ENCODE data around the gene KCNQ5. TPM values are rescaled to one million over a fixed set of nuclear protein-coding genes. Genes with fewer than 3 reads are reported as not detected.

KCNQ5 gene
- total RNA-seq, 1 experiment from 2014 or later = 0.07 TPM

GRCh38 chr6:73079611-73079955 lies 457.7 kb downstream of the KCNQ5 start:
- no peak overlapping the region; a peak in 1 of 7 replicates for H3K27ac Mint-ChIP-seq
- no peak for DNase-seq
- H3K9ac ChIP-seq (ENCODE audit: extremely low read depth, insufficient read length, low read length) = no peak overlapping the region

More at GRCh38 chr6:73079611-73079955, 457.7 kb downstream of the KCNQ5 start:
- Histone ChIP-seq H2BK15ac (ENCODE audit: low read depth, low read length) (no peak overlapping the region), H3K79me1 (ENCODE audit: insufficient read depth, low read depth, low read length, poor library complexity, severe bottlenecking) (no peaks in the 10 kb centered on the region), H3K18ac (ENCODE audit: insufficient read length, low read depth, low read length) (no peak overlapping the region), H3K23me2 (ENCODE audit: insufficient read length, low read depth, low read length, poor library complexity, severe bottlenecking) (no peaks in the 10 kb centered on the region), H3K4me2 (ENCODE audit: insufficient read depth, insufficient read length, low read length) (no peak overlapping the region), H4K8ac (replicated peaks; ENCODE audit: insufficient read length, low read depth, low read length) (no peak overlapping the region), H2BK5ac (ENCODE audit: insufficient read length, low read length) (no peak overlapping the region), H3K14ac (ENCODE audit: insufficient read depth, low read length) (no peak overlapping the region), H3K27me3 (ENCODE audit: insufficient read depth, low read length) (no peaks in the 10 kb centered on the region), H4K5ac (ENCODE audit: insufficient read length, low read depth, low read length) (no peak overlapping the region), H3T11ph (ENCODE audit: low read length) (no peak overlapping the region), H4K91ac (ENCODE audit: insufficient read length, low read depth, low read length) (no peak overlapping the region), H2BK120ac (ENCODE audit: low read depth, low read length, poor library complexity, severe bottlenecking) (no peak overlapping the region), H3K4me1 (ENCODE audit: insufficient read depth, low read length) (peaks cover 15% of the 10 kb centered on the region), H3K27ac (ENCODE audit: insufficient read length, low read depth, low read length) (no peak overlapping the region), H3K56ac (ENCODE audit: insufficient read length, low read depth, low read length) (no peak overlapping the region), H4K20me1 (ENCODE audit: control insufficient read depth, insufficient read depth, insufficient read length) (no peaks in the 10 kb centered on the region), H2AK5ac (ENCODE audit: insufficient read length, low read length) (no peak overlapping the region), H2AFZ (ENCODE audit: low read length) (no peak overlapping the region), H3K9me3 (ENCODE audit: control insufficient read depth, low read depth, low read length) (no peaks in the 10 kb centered on the region), H3K23ac (ENCODE audit: insufficient read length, low read depth, low read length) (no peak overlapping the region), H2BK20ac (ENCODE audit: low read depth, low read length, poor library complexity, severe bottlenecking) (no peak overlapping the region), H3K4ac (ENCODE audit: low read depth, low read length) (no peak overlapping the region), H3K79me2 (ENCODE audit: insufficient read depth, low read length) (no peaks in the 10 kb centered on the region), H2BK12ac (ENCODE audit: insufficient read length, low read depth, low read length) (no peak overlapping the region)
- Mint-ChIP-seq H3K9me3 (no peaks in the 10 kb centered on the region), H3K4me1 (peaks cover 28 to 43% of the 10 kb centered on the region in 2 experiments), H3K36me3 (ENCODE audit: insufficient read depth in 1 of 3, low read depth in 3 of 3) (no peaks in the 10 kb centered on the region; a peak in 1 of 7 replicates), H3K27me3 (ENCODE audit: low read depth) (no peaks in the 10 kb centered on the region), H3K4me3 (no peak overlapping the region)
- no peak for TF ChIP-seq CTCF (conservative IDR thresholded peaks at IDR 0.05)
- WGBS (ENCODE audit: extremely low coverage, insufficient read length, low lambda C conversion rate) = no CpG with 5 or more reads among the region's 3 CpGs

Data from H9 (cell line).